Hippocampal formation (tissue), 2 donors: ENCODE measurements around the gene TTC1.

ENCODE experiments used
- DNase-seq, 2 donors: peaks; one replicate each; lab custom pipeline; 2025; lab: John Stamatoyannopoulos, UW

TTC1 gene

DNA sequence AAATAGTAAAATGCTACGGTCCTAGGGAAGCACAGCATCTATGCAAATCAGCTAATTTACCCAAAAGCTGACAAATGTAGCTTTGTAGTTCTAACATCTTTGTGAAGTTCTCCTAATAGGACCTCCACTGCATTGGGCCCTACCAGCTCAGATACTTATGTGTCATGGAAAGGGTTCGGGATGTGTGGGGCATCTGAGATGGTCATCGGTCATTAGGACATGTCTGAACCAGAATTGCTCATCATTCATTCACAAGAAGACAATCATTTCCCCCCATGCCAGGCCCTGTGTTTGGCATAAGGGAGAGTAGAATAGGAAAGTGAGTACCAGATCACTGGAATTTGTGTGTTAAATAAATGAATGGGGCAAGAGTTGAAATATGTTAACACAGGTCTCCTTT is 74.6 kb downstream of the TTC1 start:
- DNase-seq = no peak

GRCh38 chr5:160084144-160084543 is 75.2 kb downstream of the TTC1 start:
- DNase-seq = no peak

DNA sequence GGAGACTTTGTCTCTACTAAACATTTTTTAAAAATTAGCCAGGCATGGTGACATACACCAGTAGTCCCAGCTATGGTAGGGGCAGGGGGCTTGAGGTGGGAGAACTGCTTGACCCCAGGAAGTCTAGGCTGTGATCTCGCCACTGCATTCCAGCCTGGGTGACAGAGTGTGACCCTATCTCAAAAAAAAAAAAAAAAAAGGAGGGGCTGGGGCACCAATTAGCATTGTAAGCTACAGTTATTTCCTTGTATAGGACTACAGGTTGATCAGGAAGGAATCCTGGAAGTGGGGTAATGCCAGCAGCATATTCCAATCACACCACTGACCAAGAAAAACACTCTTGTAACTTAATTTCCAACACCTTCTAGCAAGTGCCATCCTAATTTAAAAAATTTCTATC is 78.3 kb downstream of the TTC1 start:
- DNase-seq = no peak

DNA sequence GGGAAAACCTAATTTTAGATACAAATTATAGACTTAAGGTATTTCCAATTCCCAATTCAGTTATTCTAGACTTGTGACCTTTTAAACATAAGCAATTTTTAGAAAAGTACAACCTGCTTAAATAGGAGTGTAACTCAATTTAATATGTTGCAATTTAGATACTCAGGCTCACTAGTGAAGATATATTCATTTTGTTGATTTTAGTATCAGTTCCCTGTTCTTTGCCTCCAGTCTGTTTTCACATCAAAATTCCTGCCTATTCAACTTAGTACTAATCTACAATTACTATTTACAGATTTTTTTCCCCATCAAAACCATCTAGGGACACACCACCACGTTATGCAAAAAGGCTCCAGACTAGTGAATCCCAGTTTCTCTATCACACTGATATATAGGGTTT is 79.9 kb downstream of the TTC1 start:
- no peak for DNase-seq

GRCh38 chr5:160089531-160089930 is 80.6 kb downstream of the TTC1 start:
- DNase-seq = no peak

GRCh38 chr5:160090059-160090458 is 81.1 kb downstream of the TTC1 start:
- no peak for DNase-seq

DNA sequence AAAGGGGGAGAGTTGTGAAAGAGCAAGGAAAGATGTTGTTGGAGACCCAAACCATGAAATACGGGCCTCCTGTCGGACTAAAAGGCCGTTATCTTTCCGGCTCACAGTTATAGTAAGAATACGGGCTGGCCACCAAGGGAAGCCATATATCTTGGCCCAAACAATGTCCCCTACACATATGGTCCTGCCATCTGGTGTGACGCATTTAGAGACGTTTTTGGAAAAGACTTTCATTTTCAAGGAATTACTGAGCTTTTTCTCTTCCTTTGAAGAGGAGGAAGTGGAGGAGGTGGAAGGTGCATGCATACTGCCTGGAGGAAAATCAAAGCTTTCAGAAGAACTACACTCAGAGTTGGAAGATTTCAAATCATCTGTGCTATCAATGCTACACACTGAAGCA is 83.6 kb downstream of the TTC1 start:
- DNase-seq = peak in 1 of 2 donors; percentile 24

- DNase-seq = no peak
These were observed 84.2 kb downstream of the TTC1 start for GRCh38 chr5:160092960-160093707.

GRCh38 chr5:160096178-160096577 is 87.2 kb downstream of the TTC1 start:
- DNase-seq = no peak

DNA sequence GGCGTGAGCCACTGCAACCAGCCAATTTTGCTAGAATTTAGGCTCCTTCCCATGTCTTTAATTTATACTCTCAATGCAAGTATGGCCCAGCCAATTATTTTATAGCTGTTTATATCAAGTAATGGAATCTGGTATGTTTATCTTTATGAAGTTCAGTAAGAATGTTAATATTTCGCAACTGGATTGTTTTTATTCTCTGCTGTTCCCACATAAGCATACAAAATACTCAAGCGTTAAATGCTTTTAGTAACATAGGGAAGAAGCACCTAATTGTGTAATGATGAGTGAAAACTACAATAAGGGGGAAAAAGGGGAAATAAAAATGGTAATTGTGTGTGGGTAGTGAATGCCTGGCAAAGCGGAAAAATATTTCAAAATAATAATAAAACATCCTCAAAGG is 89.1 kb downstream of the TTC1 start:
- no peak for DNase-seq

DNA sequence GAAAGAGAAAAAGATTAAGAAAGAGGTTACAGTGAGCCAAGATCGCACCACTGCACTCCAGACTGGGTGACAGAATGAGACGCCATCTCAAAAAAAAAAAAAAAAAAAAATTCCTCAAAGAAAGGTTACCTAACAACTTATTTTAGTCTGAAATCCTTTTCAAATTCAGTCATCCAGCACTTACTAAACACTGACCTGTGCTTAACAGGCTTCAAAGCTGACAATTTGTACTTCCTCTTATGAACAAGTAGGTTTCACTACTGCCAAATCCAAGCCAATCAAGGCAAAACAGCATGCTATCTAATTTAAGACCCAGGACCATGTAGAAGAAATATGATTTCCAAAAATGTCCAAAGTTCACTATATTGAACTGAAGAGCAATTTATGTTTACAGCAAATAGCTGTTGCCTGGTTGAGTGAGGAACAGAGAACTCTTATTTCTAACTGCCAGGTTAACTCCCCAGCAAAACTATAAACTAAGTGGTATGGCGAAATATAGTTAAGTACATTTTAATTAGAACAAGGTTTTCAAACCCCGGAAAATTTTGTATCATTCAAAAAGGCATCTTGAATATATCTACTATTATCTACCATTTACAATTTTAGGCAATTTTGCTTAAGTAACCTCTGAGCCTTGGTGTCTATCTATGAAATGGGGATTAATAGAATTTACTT is 96.9 kb downstream of the TTC1 start:
- DNase-seq = no peak

DNA sequence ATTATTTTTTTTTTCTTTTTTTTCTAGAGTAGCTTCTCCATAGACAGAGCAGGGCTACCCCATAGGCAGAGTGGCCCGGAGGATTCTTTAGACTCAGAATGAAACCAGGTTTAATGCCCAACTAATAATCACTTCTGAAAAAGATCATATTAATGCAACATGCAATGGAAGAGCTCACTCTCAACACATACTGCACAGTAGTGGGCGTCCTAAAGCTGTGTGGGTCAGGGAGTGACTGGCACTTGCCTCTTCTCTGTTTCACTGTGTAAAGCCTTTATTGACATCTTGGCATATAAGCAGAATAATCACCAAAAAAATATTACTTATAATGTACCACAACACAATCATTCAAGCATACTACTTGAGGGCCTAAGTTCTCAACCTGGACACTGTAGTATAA is 99.2 kb downstream of the TTC1 start:
- DNase-seq = no peak
